Memory B cell (primary cell): ENCODE measurements around the gene CTU2.

Experiments
- ATAC-seq: fragments of 150-1000 bp; cut with Tn5 transposase; 2 replicates; pipeline ENCODE4 v1.10.0; 2021; ENCODE audit warnings: low read depth, mild to moderate bottlenecking, moderate library complexity
- DNase-seq, 2 donors: peaks; one replicate each; pipeline ENCODE4 v3.0.0; 2022; ENCODE audit warnings: low spot score in 2 of 2
- H3K27ac Mint-ChIP-seq: one replicate; pipeline ENCODE4 v1.8.0; 2022; ENCODE audit warnings: mild to moderate bottlenecking, moderate library complexity, mixed read lengths
- H3K27me3 Mint-ChIP-seq: one replicate; pipeline ENCODE4 v1.8.0; 2022; ENCODE audit warnings: mixed read lengths
- H3K36me3 Mint-ChIP-seq: one replicate; pipeline ENCODE4 v1.8.0; 2022; ENCODE audit warnings: mild to moderate bottlenecking, mixed read lengths
- H3K4me1 Mint-ChIP-seq: one replicate; pipeline ENCODE4 v1.8.0; 2022; ENCODE audit warnings: mixed read lengths
- H3K4me3 Mint-ChIP-seq: one replicate; pipeline ENCODE4 v1.8.0; 2022; ENCODE audit warnings: mild to moderate bottlenecking, moderate library complexity, mixed read lengths
- H3K9me3 Mint-ChIP-seq: one replicate; pipeline ENCODE4 v1.8.0; 2022; ENCODE audit warnings: mixed read lengths

CTU2 gene

GRCh38 chr16:88687676-88688012 is 18.7 kb upstream of the CTU2 start:
- ATAC-seq (no peak), DNase-seq (no peak)
- Mint-ChIP-seq H3K9me3 (no peaks in the 10 kb centered on the region), H3K36me3 (no peaks in the 10 kb centered on the region), H3K4me1 (peaks cover 24% of the 10 kb centered on the region), H3K27ac (no peak overlapping the region), H3K4me3 (no peak overlapping the region), H3K27me3 (no peaks in the 10 kb centered on the region)

GRCh38 chr16:88688013-88688778 is 18.1 kb upstream of the CTU2 start:
- ATAC-seq (no peak), DNase-seq (no peak)
- H3K27ac Mint-ChIP-seq: no peak overlapping the region
- no peaks in the 10 kb centered on the region for H3K9me3 Mint-ChIP-seq
- H3K4me1 Mint-ChIP-seq: peaks cover 24% of the 10 kb centered on the region
- no peak overlapping the region for H3K4me3 Mint-ChIP-seq
- no peaks in the 10 kb centered on the region for H3K36me3 Mint-ChIP-seq
- no peaks in the 10 kb centered on the region for H3K27me3 Mint-ChIP-seq

GRCh38 chr16:88690341-88691128 is 15.8 kb upstream of the CTU2 start:
- Mint-ChIP-seq H3K27me3 (no peaks in the 10 kb centered on the region), H3K36me3 (no peaks in the 10 kb centered on the region), H3K27ac (peak overlapping the region; percentile 69), H3K4me3 (no peak overlapping the region), H3K9me3 (no peaks in the 10 kb centered on the region), H3K4me1 (peaks cover 15% of the 10 kb centered on the region)
- ATAC-seq (no peak), DNase-seq (no peak)

- Mint-ChIP-seq H3K36me3 (no peaks in the 10 kb centered on the region), H3K4me1 (peaks cover 14% of the 10 kb centered on the region), H3K27ac (peak overlapping the region; percentile 69), H3K9me3 (no peaks in the 10 kb centered on the region), H3K27me3 (no peaks in the 10 kb centered on the region), H3K4me3 (no peak overlapping the region)
- ATAC-seq (no peak), DNase-seq (no peak)
These were observed 15.0 kb upstream of the CTU2 start for GRCh38 chr16:88691129-88691813.

- peak overlapping the region; percentile 35 for H3K27ac Mint-ChIP-seq
- ATAC-seq: peak; percentile 76
- H3K9me3 Mint-ChIP-seq: no peaks in the 10 kb centered on the region
- no peak for DNase-seq
- peak overlapping the region; percentile 59 for H3K4me3 Mint-ChIP-seq
- no peaks in the 10 kb centered on the region for H3K27me3 Mint-ChIP-seq
- peaks cover 14% of the 10 kb centered on the region for H3K4me1 Mint-ChIP-seq
- no peaks in the 10 kb centered on the region for H3K36me3 Mint-ChIP-seq
These were observed 14.3 kb upstream of the CTU2 start for GRCh38 chr16:88691924-88692560.

GRCh38 chr16:88692861-88693260 is 13.4 kb upstream of the CTU2 start:
- Mint-ChIP-seq H3K9me3 (no peaks in the 10 kb centered on the region), H3K27me3 (no peaks in the 10 kb centered on the region), H3K4me3 (no peak overlapping the region), H3K27ac (no peak overlapping the region), H3K36me3 (no peaks in the 10 kb centered on the region), H3K4me1 (peaks cover 14% of the 10 kb centered on the region)
- DNase-seq (no peak), ATAC-seq (no peak)

GRCh38 chr16:88693420-88694177 is 12.7 kb upstream of the CTU2 start:
- no peak for ATAC-seq
- no peak overlapping the region for H3K4me3 Mint-ChIP-seq
- no peak for DNase-seq
- no peak overlapping the region for H3K27ac Mint-ChIP-seq
- H3K9me3 Mint-ChIP-seq: no peaks in the 10 kb centered on the region
- no peaks in the 10 kb centered on the region for H3K27me3 Mint-ChIP-seq
- H3K4me1 Mint-ChIP-seq: peaks cover 18% of the 10 kb centered on the region
- H3K36me3 Mint-ChIP-seq: peaks cover 1% of the 10 kb centered on the region

GRCh38 chr16:88694221-88695087 is 11.8 kb upstream of the CTU2 start:
- Mint-ChIP-seq H3K27me3 (no peaks in the 10 kb centered on the region), H3K4me1 (peaks cover 18% of the 10 kb centered on the region), H3K27ac (no peak overlapping the region), H3K4me3 (no peak overlapping the region), H3K9me3 (no peaks in the 10 kb centered on the region), H3K36me3 (peaks cover 1% of the 10 kb centered on the region)
- ATAC-seq (no peak), DNase-seq (no peak)

- Mint-ChIP-seq H3K4me1 (peaks cover 25% of the 10 kb centered on the region), H3K27me3 (no peaks in the 10 kb centered on the region), H3K27ac (no peak overlapping the region), H3K36me3 (peaks cover 1% of the 10 kb centered on the region), H3K9me3 (no peaks in the 10 kb centered on the region), H3K4me3 (no peak overlapping the region)
- ATAC-seq (no peak), DNase-seq (no peak)
These were observed 11.1 kb upstream of the CTU2 start for GRCh38 chr16:88695218-88695617.

GRCh38 chr16:88695753-88696152 is 10.6 kb upstream of the CTU2 start:
- Mint-ChIP-seq H3K36me3 (peaks cover 1% of the 10 kb centered on the region), H3K27me3 (no peaks in the 10 kb centered on the region), H3K9me3 (no peaks in the 10 kb centered on the region), H3K4me3 (no peak overlapping the region), H3K4me1 (peaks cover 22% of the 10 kb centered on the region), H3K27ac (no peak overlapping the region)
- ATAC-seq: no peak
- DNase-seq: no peak

GRCh38 chr16:88696441-88696840 is 9.9 kb upstream of the CTU2 start:
- no peak overlapping the region for H3K4me3 Mint-ChIP-seq
- H3K4me1 Mint-ChIP-seq: peaks cover 26% of the 10 kb centered on the region
- no peaks in the 10 kb centered on the region for H3K27me3 Mint-ChIP-seq
- no peaks in the 10 kb centered on the region for H3K9me3 Mint-ChIP-seq
- peaks cover 1% of the 10 kb centered on the region for H3K36me3 Mint-ChIP-seq
- H3K27ac Mint-ChIP-seq: no peak overlapping the region
- no peak for ATAC-seq
- no peak for DNase-seq

- Mint-ChIP-seq H3K9me3 (no peaks in the 10 kb centered on the region), H3K4me3 (no peak overlapping the region), H3K36me3 (peaks cover 1% of the 10 kb centered on the region), H3K27ac (no peak overlapping the region), H3K27me3 (no peaks in the 10 kb centered on the region), H3K4me1 (peaks cover 26% of the 10 kb centered on the region)
- DNase-seq: no peak
- ATAC-seq: no peak
These were observed 9.0 kb upstream of the CTU2 start for GRCh38 chr16:88697116-88697830.
